ENCODE results near the gene TSSK1B.
"Not testable (repeated sequence)": the region's sequence is repeated elsewhere in the genome, so short reads cannot be mapped to it uniquely, and the experiment has no call there.

Gene TSSK1B

DNA sequence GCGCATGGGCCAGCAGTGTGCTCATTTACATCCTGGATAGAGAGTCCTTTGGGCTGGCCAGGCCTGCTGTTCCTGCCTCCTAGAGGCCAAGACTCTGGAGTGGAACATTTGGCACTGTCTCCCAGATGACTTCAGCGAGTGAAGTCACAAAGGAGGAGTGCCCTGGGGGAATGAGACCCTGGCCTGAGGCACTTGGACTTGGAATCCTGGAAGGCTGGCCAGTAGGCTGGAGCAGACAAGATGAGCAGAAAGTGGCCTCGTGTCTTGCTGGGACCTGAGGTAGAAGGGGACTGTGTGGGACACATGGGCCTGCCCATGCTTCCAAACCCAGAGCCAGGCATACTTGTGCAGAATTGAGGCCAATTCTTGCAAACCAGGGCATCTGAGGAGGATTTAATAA is at the start of gene TSSK1B:
TSS of gene TSSK1B (minus strand) at position 101 of the 400 bp plus-strand sequence. CDS start 150 bp downstream, outside the sequence.
- H3K4me3 ChIP-seq (replicated peaks; ENCODE audit: low read depth, low read length) = no peak within 1 kb of the TSS
- TF ChIP-seq, protein P1, sequence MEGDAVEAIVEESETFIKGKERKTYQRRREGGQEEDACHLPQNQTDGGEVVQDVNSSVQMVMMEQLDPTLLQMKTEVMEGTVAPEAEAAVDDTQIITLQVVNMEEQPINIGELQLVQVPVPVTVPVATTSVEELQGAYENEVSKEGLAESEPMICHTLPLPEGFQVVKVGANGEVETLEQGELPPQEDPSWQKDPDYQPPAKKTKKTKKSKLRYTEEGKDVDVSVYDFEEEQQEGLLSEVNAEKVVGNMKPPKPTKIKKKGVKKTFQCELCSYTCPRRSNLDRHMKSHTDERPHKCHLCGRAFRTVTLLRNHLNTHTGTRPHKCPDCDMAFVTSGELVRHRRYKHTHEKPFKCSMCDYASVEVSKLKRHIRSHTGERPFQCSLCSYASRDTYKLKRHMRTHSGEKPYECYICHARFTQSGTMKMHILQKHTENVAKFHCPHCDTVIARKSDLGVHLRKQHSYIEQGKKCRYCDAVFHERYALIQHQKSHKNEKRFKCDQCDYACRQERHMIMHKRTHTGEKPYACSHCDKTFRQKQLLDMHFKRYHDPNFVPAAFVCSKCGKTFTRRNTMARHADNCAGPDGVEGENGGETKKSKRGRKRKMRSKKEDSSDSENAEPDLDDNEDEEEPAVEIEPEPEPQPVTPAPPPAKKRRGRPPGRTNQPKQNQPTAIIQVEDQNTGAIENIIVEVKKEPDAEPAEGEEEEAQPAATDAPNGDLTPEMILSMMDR (IDR thresholded peaks at IDR 0.05; ENCODE audit: low read length, missing control alignments) = no peak
- no peak for DNase-seq (ENCODE audit: low read depth)

DNA sequence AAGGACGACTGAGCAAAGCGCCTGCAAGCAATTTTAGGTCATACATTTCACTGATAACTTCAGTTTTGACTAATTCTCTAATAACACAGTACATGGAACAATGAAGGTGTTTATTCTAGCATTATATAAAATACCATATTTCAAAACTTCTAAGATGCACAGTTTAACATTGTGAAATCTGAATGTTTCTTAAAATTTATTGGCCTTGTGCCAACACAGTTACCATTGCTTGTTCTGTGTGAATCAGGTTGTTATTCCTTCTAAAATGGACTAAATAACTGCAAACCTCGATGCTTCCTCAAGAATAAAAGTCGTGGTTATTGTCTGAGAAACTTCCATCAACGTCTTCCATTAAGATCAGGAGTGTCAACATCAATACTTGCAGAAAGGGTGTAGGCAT is 45.5 kb upstream of the TSSK1B start:
- peak; percentile 50 for DNase-seq (ENCODE audit: low read depth)
- H3K4me3 ChIP-seq (replicated peaks; ENCODE audit: low read depth, low read length) = no peak overlapping the region
- TF ChIP-seq, protein P1 (IDR thresholded peaks at IDR 0.05; ENCODE audit: low read length, missing control alignments) = no peak

DNA sequence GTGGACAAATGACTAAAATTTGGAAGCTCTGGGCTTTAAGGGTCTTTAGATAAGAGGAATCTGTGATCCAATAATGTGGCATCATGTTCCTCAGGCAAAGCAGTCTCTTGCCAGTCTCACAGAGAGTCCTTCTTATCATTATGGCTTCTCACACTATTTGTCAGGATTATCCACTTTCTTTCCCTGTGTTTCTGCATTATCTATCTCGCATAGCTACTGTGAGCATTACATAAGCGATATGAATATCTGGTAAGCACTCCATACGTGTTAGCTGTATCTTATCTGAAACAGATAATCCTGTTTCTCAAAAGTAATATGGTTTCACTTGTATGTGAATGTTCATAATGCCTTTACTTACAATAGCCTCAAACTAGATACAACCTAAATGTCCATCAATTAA is 43.9 kb upstream of the TSSK1B start:
- DNase-seq (ENCODE audit: low read depth) = no peak
- TF ChIP-seq, protein P1 (IDR thresholded peaks at IDR 0.05; ENCODE audit: low read length, missing control alignments) = no peak
- H3K4me3 ChIP-seq (replicated peaks; ENCODE audit: low read depth, low read length) = no peak overlapping the region

- TF ChIP-seq, protein P1 (IDR thresholded peaks at IDR 0.05; ENCODE audit: low read length, missing control alignments) = no peak
- peak; percentile 32 for DNase-seq (ENCODE audit: low read depth)
Measured at GRCh38 chr5:113474100-113474728, 39.4 kb upstream of the TSSK1B start.

DNA sequence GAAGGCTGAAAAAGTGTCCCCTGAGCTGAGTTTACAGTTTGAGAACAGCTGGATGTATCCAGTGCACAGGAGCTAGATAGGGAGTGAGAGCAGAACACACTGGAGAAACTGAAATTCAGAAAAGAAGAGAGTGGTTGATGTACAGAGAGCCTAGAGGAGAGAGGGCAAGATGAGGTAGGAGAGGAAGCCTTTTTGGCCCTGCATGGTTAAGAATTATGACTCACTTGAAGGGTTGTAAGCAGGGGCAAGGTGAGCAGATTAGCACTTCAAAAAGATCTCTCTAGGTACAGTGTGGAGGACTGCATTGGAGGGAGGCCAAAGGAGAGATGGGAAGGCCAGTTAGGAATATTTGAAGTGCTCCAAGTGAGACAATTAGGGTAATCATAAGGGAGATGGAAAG is 28.2 kb upstream of the TSSK1B start:
- no peak overlapping the region for H3K4me3 ChIP-seq (replicated peaks; ENCODE audit: low read depth, low read length)
- no peak for DNase-seq (ENCODE audit: low read depth)
- TF ChIP-seq, protein P1 (IDR thresholded peaks at IDR 0.05; ENCODE audit: low read length, missing control alignments) = no peak

More at GRCh38 chr5:113474100-113474728, 39.4 kb upstream of the TSSK1B start:
- H3K4me3 ChIP-seq (replicated peaks; ENCODE audit: low read depth, low read length) = no peak overlapping the region

DNA sequence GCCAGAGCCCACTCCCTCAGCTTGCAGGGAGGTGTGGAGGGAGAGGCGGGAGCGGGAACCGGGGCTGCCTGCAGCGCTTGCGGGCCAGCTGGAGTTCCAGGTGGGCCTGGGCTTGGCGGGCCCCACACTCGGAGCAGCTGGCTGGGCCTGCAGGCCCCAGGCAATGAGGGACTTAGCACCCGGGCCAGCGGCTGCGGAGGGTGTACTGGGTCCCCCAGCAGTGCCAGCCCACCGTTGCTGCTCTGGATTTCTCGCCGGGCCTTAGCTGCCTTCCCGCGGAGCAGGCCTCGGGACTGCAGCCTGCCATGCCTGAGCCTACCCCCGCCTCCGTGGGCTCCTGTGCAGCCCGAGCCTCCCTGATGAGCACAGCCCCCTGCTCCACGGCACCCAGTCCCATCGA is 22.3 kb upstream of the TSSK1B start:
- H3K4me3 ChIP-seq (replicated peaks; ENCODE audit: low read depth, low read length); DNase-seq (ENCODE audit: low read depth): not testable (repeated sequence)

GRCh38 chr5:113452941-113453340 is 18.2 kb upstream of the TSSK1B start:
- H3K4me3 ChIP-seq (replicated peaks; ENCODE audit: low read depth, low read length) = no peak overlapping the region
- TF ChIP-seq, protein P1 (IDR thresholded peaks at IDR 0.05; ENCODE audit: low read length, missing control alignments) = no peak

More at GRCh38 chr5:113452941-113453340, 18.2 kb upstream of the TSSK1B start:
- no peak for DNase-seq (ENCODE audit: low read depth)
